H9 (cell line): ENCODE results near the gene PROSER3. TPM values are rescaled to one million over a fixed set of nuclear protein-coding genes. Genes with fewer than 3 reads are reported as not detected.

Experiments
- DNase-seq: peaks from one replicate; pipeline ENCODE4 v3.0.0-alpha.2; 2017
- H2AFZ ChIP-seq: one replicate; pipeline ENCODE4 v1.6.1; 2013; ENCODE audit warnings: mild to moderate bottlenecking, low read length, control low read depth, moderate library complexity
- H2AK5ac ChIP-seq: 2 replicates; pipeline ENCODE4 v1.6.1; 2013; ENCODE audit warnings: low read length, control low read depth, mixed read lengths; ENCODE audit not compliant: insufficient read length
- H2BK120ac ChIP-seq: one replicate; pipeline ENCODE4 v1.6.1; 2013; ENCODE audit warnings: low read depth, mild to moderate bottlenecking, low read length, control low read depth, inconsistent platforms; ENCODE audit not compliant: poor library complexity, severe bottlenecking
- H2BK12ac ChIP-seq: 2 replicates; pipeline ENCODE4 v1.6.1; 2013; ENCODE audit warnings: low read length, control low read depth, mixed read lengths, low read depth; ENCODE audit not compliant: insufficient read length
- H2BK15ac ChIP-seq: 2 replicates; pipeline ENCODE4 v1.6.1; 2013; ENCODE audit warnings: low read depth, low read length, control low read depth
- H2BK20ac ChIP-seq: one replicate; pipeline ENCODE4 v1.6.1; 2013; ENCODE audit warnings: low read depth, mild to moderate bottlenecking, low read length, control low read depth, inconsistent platforms; ENCODE audit not compliant: poor library complexity, severe bottlenecking
- H2BK5ac ChIP-seq: 2 replicates; pipeline ENCODE4 v1.6.1; 2013; ENCODE audit warnings: low read length, control low read depth, mixed read lengths; ENCODE audit not compliant: insufficient read length
- H3K14ac ChIP-seq: 2 replicates; pipeline ENCODE4 v1.6.1; 2013; ENCODE audit warnings: low read length, control low read depth; ENCODE audit not compliant: insufficient read depth
- H3K18ac ChIP-seq: 2 replicates; pipeline ENCODE4 v1.6.1; 2013; ENCODE audit warnings: low read depth, mild to moderate bottlenecking, mixed read lengths, low read length, control low read depth; ENCODE audit not compliant: insufficient read length
- H3K23ac ChIP-seq: 2 replicates; pipeline ENCODE4 v1.6.1; 2013; ENCODE audit warnings: low read length, control low read depth, mixed read lengths, low read depth; ENCODE audit not compliant: insufficient read length
- H3K23me2 ChIP-seq: 2 replicates; pipeline ENCODE4 v1.6.1; 2013; ENCODE audit warnings: low read depth, mild to moderate bottlenecking, mixed read lengths, low read length, control low read depth; ENCODE audit not compliant: insufficient read length, poor library complexity, severe bottlenecking
- H3K27ac ChIP-seq: 2 replicates; pipeline ENCODE4 v1.5.1; 2013; ENCODE audit warnings: low read length, control low read depth, mixed read lengths, low read depth; ENCODE audit not compliant: insufficient read length
- H3K27me3 ChIP-seq: 2 replicates; pipeline ENCODE4 v1.6.1; 2013; ENCODE audit warnings: low read length, control low read depth, inconsistent platforms; ENCODE audit not compliant: insufficient read depth
- H3K4ac ChIP-seq: 2 replicates; pipeline ENCODE4 v1.6.1; 2013; ENCODE audit warnings: low read depth, mild to moderate bottlenecking, control low read depth, inconsistent platforms, low read length, moderate library complexity
- H3K4me1 ChIP-seq: 2 replicates; pipeline ENCODE4 v1.6.1; 2013; ENCODE audit warnings: low read length, control low read depth, inconsistent platforms; ENCODE audit not compliant: insufficient read depth
- H3K4me2 ChIP-seq: 2 replicates; pipeline ENCODE4 v1.6.1; 2013; ENCODE audit warnings: low read length, control low read depth, mixed read lengths; ENCODE audit not compliant: insufficient read length, insufficient read depth
- H3K56ac ChIP-seq: 2 replicates; pipeline ENCODE4 v1.6.1; 2013; ENCODE audit warnings: low read depth, mild to moderate bottlenecking, mixed read lengths, low read length, control low read depth; ENCODE audit not compliant: insufficient read length
- H3K79me1 ChIP-seq: 2 replicates; pipeline ENCODE4 v1.6.1; 2013; ENCODE audit warnings: low read depth, mild to moderate bottlenecking, moderate library complexity, low read length, control low read depth, inconsistent platforms; ENCODE audit not compliant: insufficient read depth, poor library complexity, severe bottlenecking
- H3K79me2 ChIP-seq: 2 replicates; pipeline ENCODE4 v1.6.1; 2013; ENCODE audit warnings: low read length, control low read depth, inconsistent platforms; ENCODE audit not compliant: insufficient read depth
- H3K9ac ChIP-seq: 2 replicates; pipeline ENCODE4 v1.6.1; 2013; ENCODE audit warnings: low read length, control low read depth, mixed read lengths; ENCODE audit not compliant: insufficient read length; ENCODE audit errors: extremely low read depth
- H3K9me3 ChIP-seq: one replicate; pipeline ENCODE4 v1.6.1; 2013; ENCODE audit warnings: low read depth, low read length, inconsistent platforms; ENCODE audit not compliant: control insufficient read depth
- H3T11ph ChIP-seq: one replicate; pipeline ENCODE4 v1.6.1; 2013; ENCODE audit warnings: mild to moderate bottlenecking, low read length, control low read depth, inconsistent platforms
- H4K20me1 ChIP-seq: one replicate; pipeline ENCODE4 v1.6.1; 2013; ENCODE audit not compliant: control insufficient read depth, insufficient read length, insufficient read depth
- H4K5ac ChIP-seq: 2 replicates; pipeline ENCODE4 v1.6.1; 2013; ENCODE audit warnings: low read depth, mild to moderate bottlenecking, mixed read lengths, low read length, control low read depth; ENCODE audit not compliant: insufficient read length
- H4K8ac ChIP-seq: replicated peaks from 2 replicates; pipeline ENCODE4 v1.6.1; 2013; ENCODE audit warnings: low read length, control low read depth, mixed read lengths, low read depth; ENCODE audit not compliant: insufficient read length
- H4K91ac ChIP-seq: 2 replicates; pipeline ENCODE4 v1.6.1; 2013; ENCODE audit warnings: low read depth, mild to moderate bottlenecking, moderate library complexity, mixed read lengths, low read length, control low read depth; ENCODE audit not compliant: insufficient read length
- H3K27ac Mint-ChIP-seq, 3 experiments: 2 replicates in 2 of 3; 3 replicates in 1 of 3; pipeline ENCODE4 v1.8.0; 2020 to 2021; ENCODE audit warnings: mixed read lengths in 3 of 3, mild to moderate bottlenecking in 1 of 3, moderate library complexity in 1 of 3
- H3K27me3 Mint-ChIP-seq: 2 replicates; pipeline ENCODE4 v1.8.0; 2021; ENCODE audit warnings: low read depth, mild to moderate bottlenecking, moderate library complexity, mixed read lengths
- H3K36me3 Mint-ChIP-seq, 3 experiments: 2 replicates in 2 of 3; 3 replicates in 1 of 3; pipeline ENCODE4 v1.8.0; 2020 to 2021; ENCODE audit warnings: low read depth in 3 of 3, mixed read lengths in 3 of 3; ENCODE audit not compliant: insufficient read depth in 1 of 3
- H3K4me1 Mint-ChIP-seq, 2 experiments: 2 replicates each; pipeline ENCODE4 v1.8.0; 2020; ENCODE audit warnings: mixed read lengths in 2 of 2
- H3K4me3 Mint-ChIP-seq, 2 experiments: 2 replicates in 1 of 2; 3 replicates in 1 of 2; pipeline ENCODE4 v1.8.0; 2020 to 2021; ENCODE audit warnings: mild to moderate bottlenecking in 2 of 2, mixed read lengths in 2 of 2, moderate library complexity in 1 of 2
- H3K9me3 Mint-ChIP-seq, 2 experiments: 2 replicates in 1 of 2; 3 replicates in 1 of 2; pipeline ENCODE4 v1.8.0; 2020; ENCODE audit warnings: mild to moderate bottlenecking in 2 of 2, mixed read lengths in 2 of 2, moderate library complexity in 1 of 2
- WGBS: extraction: QIAGEN DNeasy Blood & Tissue Kit; methylation state at CpG from one replicate; pipeline ENCODE4 v1.1.7; 2013; ENCODE audit warnings: missing lambda C conversion rate, low lambda C conversion rate, mixed read lengths; ENCODE audit not compliant: insufficient read length; ENCODE audit errors: extremely low coverage; 5-methylcytosine and 5-hydroxymethylcytosine counted together
- total RNA-seq: library from RNA; stranded (reverse); gene quantifications from 2 replicates; pipeline ENCODE4 v1.2.1, GENCODE V29; 2021
- TF ChIP-seq, protein P1 (sequence below): fragments of 200-600 bp; sonication (generic); conservative IDR thresholded peaks from 3 replicates; pipeline ENCODE4 v1.8.0; 2021; ENCODE audit warnings: antibody characterized with exemption, mild to moderate bottlenecking

PROSER3 gene
- total RNA-seq, 1 experiment from 2014 or later: 29.1 TPM

- no peaks in the 10 kb centered on the region for H3K9me3 ChIP-seq
- H2BK12ac ChIP-seq: no peak overlapping the region
- no CpG with 5 or more reads among the region's 8 CpGs for WGBS
- Mint-ChIP-seq H3K27ac (no peak overlapping the region), H3K36me3 (peaks cover 0 to 8% (median 2%) of the 10 kb centered on the region in 3 experiments; a peak in 2 of 7 replicates), H3K4me1 (peaks cover 41 to 50% of the 10 kb centered on the region in 2 experiments), H3K9me3 (no peaks in the 10 kb centered on the region; a peak in 1 of 5 replicates), H3K27me3 (peaks cover 28% of the 10 kb centered on the region), H3K4me3 (no peak overlapping the region)
- no peak overlapping the region for H3K14ac ChIP-seq
- no peak for DNase-seq
- H4K8ac ChIP-seq: no peak overlapping the region
- H4K5ac ChIP-seq: no peak overlapping the region
- no peak overlapping the region for H3T11ph ChIP-seq
- TF ChIP-seq, protein P1, sequence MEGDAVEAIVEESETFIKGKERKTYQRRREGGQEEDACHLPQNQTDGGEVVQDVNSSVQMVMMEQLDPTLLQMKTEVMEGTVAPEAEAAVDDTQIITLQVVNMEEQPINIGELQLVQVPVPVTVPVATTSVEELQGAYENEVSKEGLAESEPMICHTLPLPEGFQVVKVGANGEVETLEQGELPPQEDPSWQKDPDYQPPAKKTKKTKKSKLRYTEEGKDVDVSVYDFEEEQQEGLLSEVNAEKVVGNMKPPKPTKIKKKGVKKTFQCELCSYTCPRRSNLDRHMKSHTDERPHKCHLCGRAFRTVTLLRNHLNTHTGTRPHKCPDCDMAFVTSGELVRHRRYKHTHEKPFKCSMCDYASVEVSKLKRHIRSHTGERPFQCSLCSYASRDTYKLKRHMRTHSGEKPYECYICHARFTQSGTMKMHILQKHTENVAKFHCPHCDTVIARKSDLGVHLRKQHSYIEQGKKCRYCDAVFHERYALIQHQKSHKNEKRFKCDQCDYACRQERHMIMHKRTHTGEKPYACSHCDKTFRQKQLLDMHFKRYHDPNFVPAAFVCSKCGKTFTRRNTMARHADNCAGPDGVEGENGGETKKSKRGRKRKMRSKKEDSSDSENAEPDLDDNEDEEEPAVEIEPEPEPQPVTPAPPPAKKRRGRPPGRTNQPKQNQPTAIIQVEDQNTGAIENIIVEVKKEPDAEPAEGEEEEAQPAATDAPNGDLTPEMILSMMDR: no peak
- H2BK15ac ChIP-seq: no peak overlapping the region
- no peaks in the 10 kb centered on the region for H3K79me2 ChIP-seq
- no peaks in the 10 kb centered on the region for H3K27me3 ChIP-seq
- H4K20me1 ChIP-seq: no peaks in the 10 kb centered on the region
- no peak overlapping the region for H2AK5ac ChIP-seq
- H2BK20ac ChIP-seq: no peak overlapping the region
- H3K56ac ChIP-seq: no peak overlapping the region
- H2AFZ ChIP-seq: no peak overlapping the region
- H3K4me1 ChIP-seq: peaks cover 5% of the 10 kb centered on the region; the same call in 1 of the 2 replicates
- no peak overlapping the region for H4K91ac ChIP-seq
- H3K4me2 ChIP-seq: no peak overlapping the region
- H3K4ac ChIP-seq: no peak overlapping the region
- no peak overlapping the region for H3K27ac ChIP-seq
- no peaks in the 10 kb centered on the region for H3K79me1 ChIP-seq
- no peak overlapping the region for H2BK5ac ChIP-seq
- H3K18ac ChIP-seq: no peak overlapping the region
- H2BK120ac ChIP-seq: no peak overlapping the region
- H3K9ac ChIP-seq: no peak overlapping the region
- peaks cover 5% of the 10 kb centered on the region for H3K23me2 ChIP-seq
- H3K23ac ChIP-seq: no peak overlapping the region
Measured at GRCh38 chr19:35779033-35779432, 21.1 kb downstream of the PROSER3 start.
